Loucy (cell line): ENCODE results near the gene MCUR1.

ENCODE experiments used
- H2AFZ ChIP-seq: fragments of 200-600 bp; sonication (generic); 2 replicates; pipeline ENCODE4 v1.6.0; 2016; ENCODE audit warnings: antibody characterized with exemption, mild to moderate bottlenecking, low read length, moderate library complexity
- H3F3A ChIP-seq: fragments of 200-600 bp; 2 replicates; pipeline ENCODE4 v1.6.0; 2016; ENCODE audit warnings: antibody characterized with exemption, low read depth, mild to moderate bottlenecking
- H3K27me3 ChIP-seq: fragments of 200-600 bp; sonication (generic); 2 replicates; pipeline ENCODE4 v1.6.1; 2014; ENCODE audit warnings: low read length, mild to moderate bottlenecking; ENCODE audit not compliant: insufficient read depth, poor library complexity, severe bottlenecking
- H3K36me3 ChIP-seq: fragments of 200-600 bp; sonication (generic); 2 replicates; pipeline ENCODE4 v1.6.1; 2016; ENCODE audit warnings: low read length; ENCODE audit not compliant: insufficient read depth
- H3K4me1 ChIP-seq: fragments of 200-600 bp; sonication (generic); 2 replicates; pipeline ENCODE4 v1.5.1; 2014; ENCODE audit warnings: low read length, mild to moderate bottlenecking; ENCODE audit not compliant: insufficient read depth, poor library complexity, severe bottlenecking
- H3K4me2 ChIP-seq: fragments of 200-600 bp; sonication (generic); 2 replicates; pipeline ENCODE4 v1.6.0; 2014; ENCODE audit warnings: antibody characterized with exemption, low read length, low read depth, mild to moderate bottlenecking; ENCODE audit not compliant: poor library complexity, severe bottlenecking
- H3K4me3 ChIP-seq: fragments of 200-600 bp; sonication (generic); 2 replicates; pipeline ENCODE4 v1.5.1; 2014; ENCODE audit warnings: low read length, mild to moderate bottlenecking, mixed read lengths; ENCODE audit not compliant: poor library complexity, severe bottlenecking
- H3K79me2 ChIP-seq: fragments of 200-600 bp; sonication (generic); 2 replicates; pipeline ENCODE4 v1.6.1; 2014; ENCODE audit warnings: low read length; ENCODE audit not compliant: insufficient read depth
- H3K9ac ChIP-seq: fragments of 200-600 bp; sonication (generic); 2 replicates; pipeline ENCODE4 v1.6.0; 2014; ENCODE audit warnings: mild to moderate bottlenecking, low read depth, low read length, moderate library complexity; ENCODE audit not compliant: poor library complexity, severe bottlenecking
- H3K9me2 ChIP-seq: fragments of 200-600 bp; sonication (generic); replicated peaks from 2 replicates; pipeline ENCODE4 v1.6.1; 2016; ENCODE audit warnings: low read depth, low read length, mixed read lengths
- H3K9me3 ChIP-seq: fragments of 200-600 bp; sonication (generic); 2 replicates; pipeline ENCODE4 v1.6.1; 2014; ENCODE audit warnings: mild to moderate bottlenecking, antibody characterized with exemption, low read length, low read depth; ENCODE audit not compliant: insufficient read depth
- H4K20me1 ChIP-seq: fragments of 200-600 bp; sonication (generic); 2 replicates; pipeline ENCODE4 v1.6.0; 2014; ENCODE audit warnings: antibody characterized with exemption, low read length, mild to moderate bottlenecking; ENCODE audit not compliant: insufficient read depth, poor library complexity, severe bottlenecking
- EZH2phosphoT487 ChIP-seq: fragments of 200-600 bp; IDR thresholded peaks from 2 replicates; pipeline ENCODE4 v1.6.1; 2018; ENCODE audit warnings: antibody characterized with exemption, mild to moderate bottlenecking, moderate library complexity, borderline replicate concordance
- TF ChIP-seq, protein P1 (sequence below): fragments of 200-600 bp; sonication (generic); conservative IDR thresholded peaks from 2 replicates; pipeline ENCODE4 v1.5.1; 2014; ENCODE audit warnings: mild to moderate bottlenecking, antibody characterized with exemption, low read length

Gene MCUR1

GRCh38 chr6:13814938-13815575, 700 bp upstream of the MCUR1 start:
- Histone ChIP-seq H3K27me3 (no peaks in the 10 kb centered on the region), H3K4me2 (peak overlapping the region; percentile 72), H2AFZ (peak overlapping the region; percentile 74), H3K9me2 (no peaks in the 10 kb centered on the region), H3K79me2 (peaks cover 35% of the 10 kb centered on the region), H3K4me3 (peak overlapping the region; percentile 82), H3K9ac (peak overlapping the region; percentile 66), H3K36me3 (no peaks in the 10 kb centered on the region), H3K9me3 (no peaks in the 10 kb centered on the region), H4K20me1 (peaks cover 14% of the 10 kb centered on the region), H3F3A (peaks cover 6% of the 10 kb centered on the region; the same call in 1 of the 2 replicates), H3K4me1 (peaks cover 32% of the 10 kb centered on the region)
- no peak for TF ChIP-seq EZH2phosphoT487
- TF ChIP-seq, protein P1, sequence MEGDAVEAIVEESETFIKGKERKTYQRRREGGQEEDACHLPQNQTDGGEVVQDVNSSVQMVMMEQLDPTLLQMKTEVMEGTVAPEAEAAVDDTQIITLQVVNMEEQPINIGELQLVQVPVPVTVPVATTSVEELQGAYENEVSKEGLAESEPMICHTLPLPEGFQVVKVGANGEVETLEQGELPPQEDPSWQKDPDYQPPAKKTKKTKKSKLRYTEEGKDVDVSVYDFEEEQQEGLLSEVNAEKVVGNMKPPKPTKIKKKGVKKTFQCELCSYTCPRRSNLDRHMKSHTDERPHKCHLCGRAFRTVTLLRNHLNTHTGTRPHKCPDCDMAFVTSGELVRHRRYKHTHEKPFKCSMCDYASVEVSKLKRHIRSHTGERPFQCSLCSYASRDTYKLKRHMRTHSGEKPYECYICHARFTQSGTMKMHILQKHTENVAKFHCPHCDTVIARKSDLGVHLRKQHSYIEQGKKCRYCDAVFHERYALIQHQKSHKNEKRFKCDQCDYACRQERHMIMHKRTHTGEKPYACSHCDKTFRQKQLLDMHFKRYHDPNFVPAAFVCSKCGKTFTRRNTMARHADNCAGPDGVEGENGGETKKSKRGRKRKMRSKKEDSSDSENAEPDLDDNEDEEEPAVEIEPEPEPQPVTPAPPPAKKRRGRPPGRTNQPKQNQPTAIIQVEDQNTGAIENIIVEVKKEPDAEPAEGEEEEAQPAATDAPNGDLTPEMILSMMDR: no peak

GRCh38 chr6:13813621-13814175, 659 bp downstream of the MCUR1 start:
- peaks cover 32% of the 10 kb centered on the region for H3K4me1 ChIP-seq
- H4K20me1 ChIP-seq: peaks cover 14% of the 10 kb centered on the region
- H3K79me2 ChIP-seq: peaks cover 35% of the 10 kb centered on the region
- H3K9ac ChIP-seq: peak overlapping the region; percentile 87
- peak overlapping the region; percentile 76 for H3K4me2 ChIP-seq
- H3K9me3 ChIP-seq: no peaks in the 10 kb centered on the region
- H3K9me2 ChIP-seq: no peaks in the 10 kb centered on the region
- TF ChIP-seq, protein P1: no peak
- no peak for TF ChIP-seq EZH2phosphoT487
- no peaks in the 10 kb centered on the region for H3K27me3 ChIP-seq
- peaks cover 6% of the 10 kb centered on the region; the same call in 1 of the 2 replicates for H3F3A ChIP-seq
- no peaks in the 10 kb centered on the region for H3K36me3 ChIP-seq
- peak overlapping the region; percentile 96 for H2AFZ ChIP-seq
- H3K4me3 ChIP-seq: peak overlapping the region; percentile 82

- Histone ChIP-seq H3K9me3 (no peaks in the 10 kb centered on the region), H4K20me1 (peaks cover 14% of the 10 kb centered on the region), H3K36me3 (no peaks in the 10 kb centered on the region), H3K9ac (peak overlapping the region; percentile 87), H3K4me1 (peaks cover 35% of the 10 kb centered on the region), H3K79me2 (peaks cover 35% of the 10 kb centered on the region), H3K27me3 (no peaks in the 10 kb centered on the region), H3K4me2 (peak overlapping the region; percentile 76), H3F3A (peaks cover 6% of the 10 kb centered on the region; the same call in 1 of the 2 replicates), H3K9me2 (no peaks in the 10 kb centered on the region), H3K4me3 (peak overlapping the region; percentile 82), H2AFZ (no peak overlapping the region)
- TF ChIP-seq, protein P1: no peak
- no peak for TF ChIP-seq EZH2phosphoT487
These were observed 1.3 kb downstream of the MCUR1 start for GRCh38 chr6:13813026-13813425.
